Lower leg skin (tissue), 4 donors: Measurements from ENCODE around the gene CORO1C. TPM values are rescaled to one million over a fixed set of nuclear protein-coding genes. Genes with fewer than 3 reads are reported as not detected.

Source experiments
- DNase-seq, 2 donors: peaks; one replicate each; pipeline ENCODE4 v3.0.0-alpha.2; 2019; ENCODE audit warnings: low spot score in 2 of 2
- H3K4me3 ChIP-seq: fragments of 200-600 bp; sonication (generic); 2 replicates; pipeline ENCODE4 v1.5.1; 2017; ENCODE audit warnings: mild to moderate bottlenecking, low read depth; ENCODE audit not compliant: poor library complexity, severe bottlenecking
- POLR2A ChIP-seq, 2 donors: fragments of 450-650 bp; IDR thresholded peaks; one replicate each; pipeline ENCODE4 v1.6.1; 2016 to 2017; ENCODE audit warnings: antibody characterized with exemption in 2 of 2, mild to moderate bottlenecking in 1 of 2, moderate library complexity in 1 of 2
- WGBS, 2 donors: methylation state at CpG; one replicate each; pipeline ENCODE4 v1.1.5; 2018; 5-methylcytosine and 5-hydroxymethylcytosine counted together
- intact Hi-C: fragments of 100-400 bp; cut with DNase I; formaldehyde crosslinking; loops from one replicate; pipeline ENCODE4 v1.15.0; 2023; ENCODE audit warnings: low total_unique reads
- total RNA-seq, 4 donors: library from RNA; depleted of rRNA; stranded (reverse); fragments of >200 nt; gene quantifications; one replicate each; pipeline ENCODE4 v1.1.0, GENCODE V29; 2016
- TF ChIP-seq, protein P1 (sequence below), 3 donors: fragments of 450-650 bp; IDR thresholded peaks; one replicate each; pipeline ENCODE4 v1.5.1; 2016; ENCODE audit warnings: antibody characterized with exemption in 3 of 3, mild to moderate bottlenecking in 3 of 3, moderate library complexity in 2 of 3

CORO1C gene
- total RNA-seq, 4 donors from 2014 or later: 86.5 to 193 (median 146) TPM

DNA sequence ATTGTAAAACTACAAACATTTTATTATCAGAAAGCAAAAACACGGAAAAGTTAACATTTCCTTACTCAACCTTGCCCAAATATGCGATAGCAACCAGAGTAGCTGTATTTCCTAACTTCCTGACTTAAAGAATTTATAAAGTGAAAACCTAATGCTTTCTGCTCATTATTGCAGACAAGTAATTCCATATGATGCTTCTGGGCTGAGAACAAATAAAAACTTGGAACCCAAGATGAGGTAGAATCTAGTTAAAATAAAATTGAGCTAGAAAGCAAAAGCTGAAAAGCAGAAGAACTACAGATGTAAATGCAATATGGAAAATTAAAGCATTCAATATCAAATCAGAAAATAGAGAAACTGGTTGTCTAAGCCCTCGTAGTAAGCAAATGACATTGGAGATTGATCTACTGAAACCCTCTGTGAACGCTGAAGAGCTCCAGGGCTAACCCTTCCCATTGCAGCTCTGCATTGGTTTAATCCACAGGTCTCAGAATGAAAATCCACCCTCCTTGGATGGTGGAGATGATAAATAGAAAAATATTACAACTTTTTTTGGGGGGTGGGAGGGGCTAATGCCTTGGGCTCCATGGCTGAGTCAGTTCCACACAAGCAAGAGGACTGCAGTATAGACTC lies 40.7 kb downstream of the CORO1C start:
- intact Hi-C loops: no loop called here
- TF ChIP-seq, protein P1, sequence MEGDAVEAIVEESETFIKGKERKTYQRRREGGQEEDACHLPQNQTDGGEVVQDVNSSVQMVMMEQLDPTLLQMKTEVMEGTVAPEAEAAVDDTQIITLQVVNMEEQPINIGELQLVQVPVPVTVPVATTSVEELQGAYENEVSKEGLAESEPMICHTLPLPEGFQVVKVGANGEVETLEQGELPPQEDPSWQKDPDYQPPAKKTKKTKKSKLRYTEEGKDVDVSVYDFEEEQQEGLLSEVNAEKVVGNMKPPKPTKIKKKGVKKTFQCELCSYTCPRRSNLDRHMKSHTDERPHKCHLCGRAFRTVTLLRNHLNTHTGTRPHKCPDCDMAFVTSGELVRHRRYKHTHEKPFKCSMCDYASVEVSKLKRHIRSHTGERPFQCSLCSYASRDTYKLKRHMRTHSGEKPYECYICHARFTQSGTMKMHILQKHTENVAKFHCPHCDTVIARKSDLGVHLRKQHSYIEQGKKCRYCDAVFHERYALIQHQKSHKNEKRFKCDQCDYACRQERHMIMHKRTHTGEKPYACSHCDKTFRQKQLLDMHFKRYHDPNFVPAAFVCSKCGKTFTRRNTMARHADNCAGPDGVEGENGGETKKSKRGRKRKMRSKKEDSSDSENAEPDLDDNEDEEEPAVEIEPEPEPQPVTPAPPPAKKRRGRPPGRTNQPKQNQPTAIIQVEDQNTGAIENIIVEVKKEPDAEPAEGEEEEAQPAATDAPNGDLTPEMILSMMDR (IDR thresholded peaks at IDR 0.05): no peak
- TF ChIP-seq POLR2A (IDR thresholded peaks at IDR 0.05): no peak
- 26 to 38% methylated on average over 4 of the region's 4 CpGs for WGBS, 2 donors
- DNase-seq: no peak
- H3K4me3 ChIP-seq: no peak overlapping the region

DNA sequence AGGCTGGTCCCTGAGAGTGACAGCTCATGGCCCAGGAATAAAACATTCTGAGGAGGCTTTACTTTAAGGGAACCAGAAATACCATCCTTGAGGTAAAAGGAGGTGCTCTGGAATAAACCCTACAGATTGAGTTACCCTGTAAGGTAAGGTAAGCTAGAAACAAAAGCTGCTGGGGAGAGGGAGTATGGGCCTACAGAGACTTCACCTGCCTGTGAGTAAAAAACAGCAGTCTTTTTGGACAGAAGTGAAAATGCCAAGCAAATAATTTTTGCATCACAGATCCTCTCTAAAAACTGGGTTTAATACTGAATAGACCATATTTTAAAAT lies 41.2 kb downstream of the CORO1C start:
- no peak overlapping the region for H3K4me3 ChIP-seq
- TF ChIP-seq, protein P1 (IDR thresholded peaks at IDR 0.05): no peak
- TF ChIP-seq POLR2A (IDR thresholded peaks at IDR 0.05): no peak
- no peak for DNase-seq
- intact Hi-C loops: no loop called here

DNA sequence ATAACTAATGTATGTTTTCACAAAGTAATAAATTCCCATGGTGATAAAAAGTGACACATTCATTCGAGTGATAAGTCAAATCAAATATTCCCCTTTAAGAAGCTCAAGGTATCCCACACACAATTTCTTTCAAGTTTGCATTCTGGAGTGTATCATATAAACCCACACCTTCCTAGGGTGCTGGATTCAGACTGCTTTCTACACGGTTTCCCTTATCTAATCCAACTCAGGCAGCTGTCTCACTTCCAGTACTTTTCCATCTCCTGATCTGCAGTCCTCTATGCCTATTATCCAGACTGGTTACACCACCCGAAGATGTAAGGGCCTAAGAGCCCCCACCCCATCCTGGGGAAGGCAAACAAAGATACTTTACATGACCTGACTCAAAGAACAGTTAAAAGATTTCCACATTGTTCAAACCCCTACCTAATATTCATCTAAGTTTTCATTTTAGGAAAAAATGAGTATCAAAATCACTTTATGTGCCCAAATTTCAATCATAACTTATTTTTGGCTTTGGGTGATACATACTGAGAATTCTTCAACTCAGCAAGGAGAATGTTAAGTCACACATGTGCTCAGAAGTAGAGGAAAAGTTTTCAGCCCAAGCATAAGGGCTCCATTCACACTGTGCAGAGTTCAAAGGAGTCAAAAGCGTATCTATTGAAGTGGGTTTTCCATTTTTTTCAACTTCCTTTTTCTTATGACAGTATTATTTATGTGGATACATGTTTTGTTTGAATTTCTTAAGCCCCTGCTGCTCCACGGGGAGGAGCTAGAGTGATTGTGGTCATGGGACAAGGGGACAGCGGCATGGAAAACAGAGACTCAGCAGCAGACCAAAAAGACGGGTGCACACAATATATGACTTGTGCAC lies 41.8 kb downstream of the CORO1C start:
- no peak overlapping the region for H3K4me3 ChIP-seq
- WGBS, 2 donors: 25 to 28% methylated on average over 7 of the region's 7 CpGs
- intact Hi-C loops: no loop called here
- TF ChIP-seq POLR2A (IDR thresholded peaks at IDR 0.05): no peak
- TF ChIP-seq, protein P1 (IDR thresholded peaks at IDR 0.05): no peak
- peak in 1 of 2 donors; percentile 55 for DNase-seq

DNA sequence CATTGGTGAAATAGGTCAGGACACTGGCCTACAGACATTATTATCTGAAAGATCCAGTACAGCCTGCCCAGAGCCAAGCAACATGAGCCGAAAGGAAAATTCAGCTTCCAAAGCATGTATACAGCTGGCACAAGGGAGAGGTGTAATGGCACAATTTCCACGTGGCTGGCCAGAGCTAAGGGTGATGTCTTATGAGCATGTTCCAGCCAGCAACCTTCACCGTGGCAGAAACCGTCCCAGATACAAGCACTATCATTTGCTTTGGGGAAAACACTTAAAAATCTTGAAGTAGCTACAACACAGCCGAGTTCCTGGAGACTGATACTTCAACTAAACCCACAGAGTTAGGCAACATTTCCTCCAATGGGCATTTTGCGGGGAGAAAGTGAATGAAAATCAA lies 44.5 kb downstream of the CORO1C start:
- TF ChIP-seq, protein P1 (IDR thresholded peaks at IDR 0.05): no peak
- TF ChIP-seq POLR2A (IDR thresholded peaks at IDR 0.05): no peak
- no peak overlapping the region for H3K4me3 ChIP-seq
- DNase-seq: no peak
- intact Hi-C loops: no loop called here
- WGBS, 2 donors: 43 to 66% methylated on average over 6 of the region's 6 CpGs

DNA sequence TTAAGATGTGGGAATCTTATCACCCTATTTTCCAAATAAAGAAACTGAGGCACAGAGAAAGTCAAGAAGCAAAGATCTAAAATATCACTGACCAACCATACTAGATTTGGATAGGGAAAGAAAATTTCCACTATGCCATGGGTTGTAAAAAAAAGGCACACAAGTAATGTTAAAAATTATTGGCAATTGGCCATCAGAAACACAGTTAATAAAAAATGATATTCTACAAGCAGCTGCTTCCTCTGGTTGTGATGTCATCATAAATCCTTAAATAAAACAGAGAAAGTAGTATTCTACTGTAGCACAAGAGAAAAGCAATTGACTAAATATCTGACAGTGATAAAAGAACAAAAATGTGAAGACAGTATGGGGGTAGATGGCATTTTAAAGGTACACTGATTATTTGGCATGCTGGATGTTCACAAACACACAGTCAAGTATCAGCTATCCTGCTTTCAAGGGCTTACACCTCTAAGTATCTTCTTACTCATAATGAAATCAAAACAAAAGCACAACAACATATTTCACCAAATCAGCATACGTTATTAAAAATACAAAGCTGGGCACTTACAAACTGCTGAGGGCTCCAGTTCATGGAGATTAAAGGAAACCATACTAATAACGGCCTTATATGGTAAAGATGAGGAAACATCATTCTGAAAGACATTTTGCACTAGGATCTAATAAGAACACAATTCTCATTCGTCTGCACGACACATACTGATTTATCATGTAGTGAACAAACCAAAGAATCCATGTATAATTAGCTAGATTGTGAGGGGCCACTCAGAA lies 45.7 kb downstream of the CORO1C start:
- 62 to 64% methylated on average over 4 of the region's 4 CpGs for WGBS, 2 donors
- no peak overlapping the region for H3K4me3 ChIP-seq
- TF ChIP-seq, protein P1 (IDR thresholded peaks at IDR 0.05): no peak
- no peak for TF ChIP-seq POLR2A (IDR thresholded peaks at IDR 0.05)
- intact Hi-C loops: no loop called here
- no peak for DNase-seq
